ENCODE results near the gene ABL2. TPM values are rescaled to one million over a fixed set of nuclear protein-coding genes. Genes with fewer than 3 reads are reported as not detected.

ABL2 gene
- total and polyA plus RNA-seq, 2 donors (not counting 1 experiment from before 2014, with no cell fraction given), result 2.6 to 20.0 TPM

DNA sequence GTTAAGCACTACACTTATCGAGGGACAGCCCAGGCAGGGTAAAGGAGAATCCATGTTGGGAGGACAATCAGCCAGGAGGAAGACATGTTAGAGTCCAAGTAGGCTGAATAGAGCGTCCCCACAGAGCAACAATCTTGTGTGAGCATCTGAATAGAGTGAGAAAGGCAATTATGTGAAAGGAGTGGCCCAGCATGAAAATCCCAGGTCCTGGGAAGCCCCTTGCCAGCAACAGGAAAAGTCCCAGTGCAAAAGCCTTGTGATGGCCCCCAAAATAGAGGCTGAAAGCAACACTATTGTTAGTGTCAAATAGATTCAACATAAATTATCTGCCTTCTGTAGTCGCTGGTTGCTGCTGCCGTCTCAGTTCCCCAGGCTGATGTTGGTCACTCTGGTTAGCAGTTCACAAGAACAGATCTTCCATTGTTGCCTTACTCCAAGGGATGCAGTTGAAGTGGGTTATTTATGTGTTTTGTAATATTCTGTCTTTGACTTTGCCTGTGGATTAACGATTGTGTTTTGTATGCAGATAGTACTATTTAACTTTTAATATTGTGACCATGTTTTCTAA is 12.1 kb upstream of the ABL2 start:
- no peak overlapping the region for H3K4me3 Mint-ChIP-seq
- intact Hi-C loops (cut with micrococcal nuclease), result no loop called here
- no peaks in the 10 kb centered on the region for H3K9me3 Mint-ChIP-seq (ENCODE audit: insufficient read depth)
- H3K27ac Mint-ChIP-seq, result no peak overlapping the region
- H4K20me1 ChIP-seq (ENCODE audit: control insufficient read depth, insufficient read depth, low read length, poor library complexity, severe bottlenecking), result no peaks in the 10 kb centered on the region
- H3K27me3 Mint-ChIP-seq, result no peaks in the 10 kb centered on the region
- H3K27ac ChIP-seq (ENCODE audit: low read length in 2 of 2), result no peak overlapping the region
- ChIA-PET CTCF (no interaction called here), POLR2A (no interaction called here)
- H3K9me3 ChIP-seq (ENCODE audit: control extremely low read depth in 1 of 3, control insufficient read depth in 2 of 3, insufficient read depth in 1 of 3, low read length in 2 of 3), result no peaks in the 10 kb centered on the region
- H3K4me2 ChIP-seq (replicated peaks; ENCODE audit: low read depth, low read length, poor library complexity, severe bottlenecking), result no peak overlapping the region
- H3K9ac ChIP-seq (ENCODE audit: low read length), result no peak overlapping the region
- H3K36me3 ChIP-seq (replicated peaks in 1 of 2; ENCODE audit: control extremely low read depth in 1 of 2, control insufficient read depth in 1 of 2, extremely low read depth in 1 of 2, insufficient read depth in 2 of 2, low read length in 1 of 2), result no peaks in the 10 kb centered on the region
- ATAC-seq (ENCODE audit: low read depth) (no peak), DNase-seq (no peak)
- no peaks in the 10 kb centered on the region for H3K4me1 Mint-ChIP-seq
- WGBS (ENCODE audit: insufficient coverage), result 94% methylated on average over 3 of the region's 5 CpGs
- no peaks in the 10 kb centered on the region for H3K4me1 ChIP-seq (ENCODE audit: control insufficient read depth in 2 of 2, insufficient read depth in 2 of 2, low read length in 2 of 2)
- H3K27me3 ChIP-seq (replicated peaks in 1 of 4; ENCODE audit: control extremely low read depth in 1 of 4, control insufficient read depth in 3 of 4, insufficient read depth in 4 of 4, low read length in 3 of 4), result no peaks in the 10 kb centered on the region
- no peak for TF ChIP-seq EZH2 (IDR thresholded peaks at IDR 0.05; ENCODE audit: borderline replicate concordance, insufficient read depth, low read depth, low read length, poor library complexity, severe bottlenecking)
- TF ChIP-seq, protein P1, sequence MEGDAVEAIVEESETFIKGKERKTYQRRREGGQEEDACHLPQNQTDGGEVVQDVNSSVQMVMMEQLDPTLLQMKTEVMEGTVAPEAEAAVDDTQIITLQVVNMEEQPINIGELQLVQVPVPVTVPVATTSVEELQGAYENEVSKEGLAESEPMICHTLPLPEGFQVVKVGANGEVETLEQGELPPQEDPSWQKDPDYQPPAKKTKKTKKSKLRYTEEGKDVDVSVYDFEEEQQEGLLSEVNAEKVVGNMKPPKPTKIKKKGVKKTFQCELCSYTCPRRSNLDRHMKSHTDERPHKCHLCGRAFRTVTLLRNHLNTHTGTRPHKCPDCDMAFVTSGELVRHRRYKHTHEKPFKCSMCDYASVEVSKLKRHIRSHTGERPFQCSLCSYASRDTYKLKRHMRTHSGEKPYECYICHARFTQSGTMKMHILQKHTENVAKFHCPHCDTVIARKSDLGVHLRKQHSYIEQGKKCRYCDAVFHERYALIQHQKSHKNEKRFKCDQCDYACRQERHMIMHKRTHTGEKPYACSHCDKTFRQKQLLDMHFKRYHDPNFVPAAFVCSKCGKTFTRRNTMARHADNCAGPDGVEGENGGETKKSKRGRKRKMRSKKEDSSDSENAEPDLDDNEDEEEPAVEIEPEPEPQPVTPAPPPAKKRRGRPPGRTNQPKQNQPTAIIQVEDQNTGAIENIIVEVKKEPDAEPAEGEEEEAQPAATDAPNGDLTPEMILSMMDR (IDR thresholded peaks at IDR 0.05), result no peak
- H3K79me2 ChIP-seq (ENCODE audit: control insufficient read depth, insufficient read depth, low read length), result no peaks in the 10 kb centered on the region
- no peak overlapping the region for H3K4me3 ChIP-seq (ENCODE audit: control extremely low read depth in 1 of 5, extremely low read depth in 1 of 5, insufficient read depth in 1 of 5, low read depth in 2 of 5, low read length in 4 of 5)
- H2AFZ ChIP-seq (ENCODE audit: insufficient read depth, low read depth, low read length, poor library complexity, severe bottlenecking), result no peak overlapping the region

DNA sequence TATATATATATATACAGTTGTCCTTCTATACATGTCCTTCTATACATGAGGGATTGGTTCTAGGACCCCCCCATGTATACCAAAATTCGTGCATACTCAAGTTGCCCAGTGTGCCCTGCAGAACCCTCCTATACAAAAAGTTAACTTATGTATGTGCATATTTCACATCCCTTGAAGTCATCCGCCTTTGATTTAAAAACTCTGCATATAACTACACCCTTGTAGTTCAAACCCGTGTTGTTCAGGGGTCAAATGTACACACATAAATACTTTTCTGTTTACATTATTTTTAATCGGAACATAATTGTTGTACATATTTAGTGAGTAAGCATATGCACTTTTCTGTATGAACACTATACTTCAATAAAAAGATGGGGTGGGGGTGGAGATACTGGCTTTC is 7.7 kb upstream of the ABL2 start:
- no peak for ATAC-seq (ENCODE audit: low read depth)
- Histone ChIP-seq H3K4me2 (replicated peaks; ENCODE audit: low read depth, low read length, poor library complexity, severe bottlenecking) (no peak overlapping the region), H3K27ac (ENCODE audit: low read length in 2 of 2) (no peak overlapping the region), H3K27me3 (replicated peaks in 1 of 4; ENCODE audit: control extremely low read depth in 1 of 4, control insufficient read depth in 3 of 4, insufficient read depth in 4 of 4, low read length in 3 of 4) (no peaks in the 10 kb centered on the region), H4K20me1 (ENCODE audit: control insufficient read depth, insufficient read depth, low read length, poor library complexity, severe bottlenecking) (no peaks in the 10 kb centered on the region), H3K9ac (ENCODE audit: low read length) (no peak overlapping the region), H3K9me3 (ENCODE audit: control extremely low read depth in 1 of 3, control insufficient read depth in 2 of 3, insufficient read depth in 1 of 3, low read length in 2 of 3) (no peaks in the 10 kb centered on the region), H3K4me3 (ENCODE audit: control extremely low read depth in 1 of 5, extremely low read depth in 1 of 5, insufficient read depth in 1 of 5, low read depth in 2 of 5, low read length in 4 of 5) (no peak overlapping the region), H3K4me1 (ENCODE audit: control insufficient read depth in 2 of 2, insufficient read depth in 2 of 2, low read length in 2 of 2) (no peaks in the 10 kb centered on the region), H2AFZ (ENCODE audit: insufficient read depth, low read depth, low read length, poor library complexity, severe bottlenecking) (no peak overlapping the region), H3K79me2 (ENCODE audit: control insufficient read depth, insufficient read depth, low read length) (no peaks in the 10 kb centered on the region), H3K36me3 (replicated peaks in 1 of 2; ENCODE audit: control extremely low read depth in 1 of 2, control insufficient read depth in 1 of 2, extremely low read depth in 1 of 2, insufficient read depth in 2 of 2, low read length in 1 of 2) (no peaks in the 10 kb centered on the region)
- no peak overlapping the region for H3K27ac Mint-ChIP-seq
- no peak overlapping the region for H3K4me3 Mint-ChIP-seq
- no peak for DNase-seq
- no peaks in the 10 kb centered on the region for H3K4me1 Mint-ChIP-seq
- intact Hi-C loops (cut with micrococcal nuclease), result no loop called here
- no CpG with 5 or more reads among the region's 4 CpGs for WGBS (ENCODE audit: insufficient coverage)
- H3K27me3 Mint-ChIP-seq, result no peaks in the 10 kb centered on the region
- TF ChIP-seq EZH2 (IDR thresholded peaks at IDR 0.05; ENCODE audit: borderline replicate concordance, insufficient read depth, low read depth, low read length, poor library complexity, severe bottlenecking), result no peak
- TF ChIP-seq, protein P1 (IDR thresholded peaks at IDR 0.05), result no peak
- ChIA-PET POLR2A (no interaction called here), CTCF (interaction anchor here (0.7 kb wide), 1 partner anchor 872 kb away, joined by 3 read pairs; no protein-coding TSS in a partner anchor)
- no peaks in the 10 kb centered on the region for H3K9me3 Mint-ChIP-seq (ENCODE audit: insufficient read depth)

All from B cell (primary cell).